Measurements from ENCODE around the gene ZNF575. TPM values are rescaled to one million over a fixed set of nuclear protein-coding genes. Genes with fewer than 3 reads are reported as not detected.

Gene ZNF575
- total RNA-seq, 4 donors from 2014 or later, result not detected

DNA sequence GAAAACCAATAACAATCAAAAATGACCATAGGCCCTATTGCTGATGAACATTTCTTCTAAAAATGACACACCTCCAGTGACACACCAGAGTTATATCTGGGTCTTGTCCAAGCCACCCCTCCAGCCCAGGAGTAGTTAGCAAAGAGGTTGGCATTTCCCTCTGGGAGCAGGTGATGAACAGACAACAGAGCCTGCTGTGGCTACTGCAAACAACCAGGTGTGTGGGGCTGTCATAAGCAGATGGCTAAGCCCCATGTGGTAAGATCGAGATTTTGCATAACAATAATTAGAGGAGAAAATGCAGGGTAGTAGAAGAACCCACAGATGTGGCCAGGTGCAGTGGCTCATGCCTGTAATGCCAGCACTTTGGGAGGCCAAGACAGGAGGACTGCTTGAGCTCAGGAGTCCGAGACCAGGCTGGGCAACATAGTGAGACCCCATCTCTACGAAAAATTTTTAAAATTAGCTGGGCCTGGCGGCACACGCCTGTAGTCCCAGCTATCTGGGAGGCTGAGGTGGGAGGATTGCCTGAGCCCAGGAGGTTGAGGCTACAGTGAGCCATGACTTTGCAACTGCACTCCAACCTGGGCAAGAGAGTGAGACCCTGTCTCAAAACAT is 37.3 kb downstream of the ZNF575 start:
- in situ Hi-C loops (cut with MboI; ENCODE audit: low sequenced_read_pairs in 4 of 4), result no loop called here
- no peak for DNase-seq
- TF ChIP-seq POLR2A (IDR thresholded peaks at IDR 0.05), result no peak
- TF ChIP-seq, protein P1, sequence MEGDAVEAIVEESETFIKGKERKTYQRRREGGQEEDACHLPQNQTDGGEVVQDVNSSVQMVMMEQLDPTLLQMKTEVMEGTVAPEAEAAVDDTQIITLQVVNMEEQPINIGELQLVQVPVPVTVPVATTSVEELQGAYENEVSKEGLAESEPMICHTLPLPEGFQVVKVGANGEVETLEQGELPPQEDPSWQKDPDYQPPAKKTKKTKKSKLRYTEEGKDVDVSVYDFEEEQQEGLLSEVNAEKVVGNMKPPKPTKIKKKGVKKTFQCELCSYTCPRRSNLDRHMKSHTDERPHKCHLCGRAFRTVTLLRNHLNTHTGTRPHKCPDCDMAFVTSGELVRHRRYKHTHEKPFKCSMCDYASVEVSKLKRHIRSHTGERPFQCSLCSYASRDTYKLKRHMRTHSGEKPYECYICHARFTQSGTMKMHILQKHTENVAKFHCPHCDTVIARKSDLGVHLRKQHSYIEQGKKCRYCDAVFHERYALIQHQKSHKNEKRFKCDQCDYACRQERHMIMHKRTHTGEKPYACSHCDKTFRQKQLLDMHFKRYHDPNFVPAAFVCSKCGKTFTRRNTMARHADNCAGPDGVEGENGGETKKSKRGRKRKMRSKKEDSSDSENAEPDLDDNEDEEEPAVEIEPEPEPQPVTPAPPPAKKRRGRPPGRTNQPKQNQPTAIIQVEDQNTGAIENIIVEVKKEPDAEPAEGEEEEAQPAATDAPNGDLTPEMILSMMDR (IDR thresholded peaks at IDR 0.05 in 4 of 5, conservative IDR thresholded peaks at IDR 0.05 in 1 of 5), result no peak
- H3K4me1 ChIP-seq, result peaks cover 7 to 13% of the 10 kb centered on the region in 2 donors
- ATAC-seq, result no peak
- H3K36me3 ChIP-seq, result peaks cover 0 to 8% of the 10 kb centered on the region in 2 donors
- intact Hi-C loops (cut with DNase I; ENCODE audit: low total_unique reads), result loop anchor here (5.0 kb wide), 1 partner anchor 47 kb away; the partner anchor contains the start of gene ZNF428
- H3K4me3 ChIP-seq, result no peak overlapping the region
- H3K9me3 ChIP-seq, result no peaks in the 10 kb centered on the region
- H3K27ac ChIP-seq, result no peak overlapping the region
- H3K27me3 ChIP-seq, result no peaks in the 10 kb centered on the region

GRCh38 chr19:43572171-43572588 is 39.2 kb downstream of the ZNF575 start:
- H3K4me1 ChIP-seq, result peaks cover 10 to 13% of the 10 kb centered on the region in 2 donors
- in situ Hi-C loops (cut with MboI; ENCODE audit: low sequenced_read_pairs in 4 of 4) (no loop called here), intact Hi-C loops (cut with DNase I; ENCODE audit: low total_unique reads) (loop anchor here (5.0 kb wide), 1 partner anchor 45 kb away; the partner anchor contains the start of gene ZNF428)
- H3K36me3 ChIP-seq, result peaks cover 0 to 8% of the 10 kb centered on the region in 2 donors
- ATAC-seq (no peak), DNase-seq (no peak)
- no peak overlapping the region for H3K4me3 ChIP-seq
- H3K27ac ChIP-seq, result no peak overlapping the region
- no peaks in the 10 kb centered on the region for H3K9me3 ChIP-seq
- H3K27me3 ChIP-seq, result no peaks in the 10 kb centered on the region
- no peak for TF ChIP-seq POLR2A (IDR thresholded peaks at IDR 0.05)
- TF ChIP-seq, protein P1 (IDR thresholded peaks at IDR 0.05 in 4 of 5, conservative IDR thresholded peaks at IDR 0.05 in 1 of 5), result no peak

DNA sequence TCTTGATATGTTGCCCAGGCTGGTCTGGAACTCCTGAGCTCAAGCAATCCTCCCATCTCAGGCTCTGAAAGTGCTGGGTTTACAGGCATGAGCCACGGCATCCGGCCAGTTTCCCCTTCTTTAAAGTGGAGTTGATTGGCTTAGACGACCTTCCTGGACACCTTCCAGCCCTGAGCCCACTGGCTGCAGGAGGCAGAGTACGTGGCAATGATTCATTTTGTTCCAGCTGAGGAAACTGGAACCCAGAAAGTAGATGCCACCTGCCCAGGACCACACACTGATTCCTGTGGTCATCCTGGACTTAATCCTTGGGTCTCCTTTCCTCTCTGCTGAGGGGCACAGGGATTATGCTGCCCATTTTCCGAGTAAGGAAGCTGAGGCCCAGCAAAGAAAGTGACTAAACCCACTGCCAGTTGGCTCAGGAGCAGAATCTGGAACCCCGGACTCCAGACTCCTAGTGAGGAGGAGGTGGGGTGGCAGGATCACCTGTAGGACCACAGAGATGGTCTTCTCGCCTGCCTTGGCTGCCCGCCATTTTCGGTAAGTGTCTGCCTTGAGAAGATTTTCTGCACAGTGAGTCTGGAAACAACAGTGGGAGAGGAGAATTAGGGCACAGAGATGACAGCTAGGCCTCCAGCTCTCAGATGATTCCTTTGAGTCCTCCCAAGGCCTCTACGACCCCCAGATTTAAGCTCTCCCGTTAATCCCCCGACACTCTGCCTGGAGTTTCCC is 41.6 kb downstream of the ZNF575 start:
- no peaks in the 10 kb centered on the region for H3K9me3 ChIP-seq
- no peak for ATAC-seq
- H3K4me3 ChIP-seq, result peak overlapping the region; percentile 75 to 98 (median 88)
- H3K36me3 ChIP-seq, result peaks cover 0 to 8% of the 10 kb centered on the region in 2 donors
- no peaks in the 10 kb centered on the region for H3K27me3 ChIP-seq
- DNase-seq, result no peak
- H3K4me1 ChIP-seq, result peaks cover 10 to 13% of the 10 kb centered on the region in 2 donors
- TF ChIP-seq, protein P1 (IDR thresholded peaks at IDR 0.05 in 4 of 5, conservative IDR thresholded peaks at IDR 0.05 in 1 of 5), result no peak
- TF ChIP-seq POLR2A (IDR thresholded peaks at IDR 0.05), result no peak
- intact Hi-C loops (cut with DNase I; ENCODE audit: low total_unique reads) (loop anchor here (1.0 to 5.0 kb wide), 3 partner anchors 22 to 43 kb away; partner anchors contain the start of genes IRGQ, ZNF428, ZNF575 and ZNF576), in situ Hi-C loops (cut with MboI; ENCODE audit: low sequenced_read_pairs in 4 of 4) (no loop called here)
- H3K27ac ChIP-seq, result peak overlapping the region; percentile 77 to 87 (median 82)

DNA sequence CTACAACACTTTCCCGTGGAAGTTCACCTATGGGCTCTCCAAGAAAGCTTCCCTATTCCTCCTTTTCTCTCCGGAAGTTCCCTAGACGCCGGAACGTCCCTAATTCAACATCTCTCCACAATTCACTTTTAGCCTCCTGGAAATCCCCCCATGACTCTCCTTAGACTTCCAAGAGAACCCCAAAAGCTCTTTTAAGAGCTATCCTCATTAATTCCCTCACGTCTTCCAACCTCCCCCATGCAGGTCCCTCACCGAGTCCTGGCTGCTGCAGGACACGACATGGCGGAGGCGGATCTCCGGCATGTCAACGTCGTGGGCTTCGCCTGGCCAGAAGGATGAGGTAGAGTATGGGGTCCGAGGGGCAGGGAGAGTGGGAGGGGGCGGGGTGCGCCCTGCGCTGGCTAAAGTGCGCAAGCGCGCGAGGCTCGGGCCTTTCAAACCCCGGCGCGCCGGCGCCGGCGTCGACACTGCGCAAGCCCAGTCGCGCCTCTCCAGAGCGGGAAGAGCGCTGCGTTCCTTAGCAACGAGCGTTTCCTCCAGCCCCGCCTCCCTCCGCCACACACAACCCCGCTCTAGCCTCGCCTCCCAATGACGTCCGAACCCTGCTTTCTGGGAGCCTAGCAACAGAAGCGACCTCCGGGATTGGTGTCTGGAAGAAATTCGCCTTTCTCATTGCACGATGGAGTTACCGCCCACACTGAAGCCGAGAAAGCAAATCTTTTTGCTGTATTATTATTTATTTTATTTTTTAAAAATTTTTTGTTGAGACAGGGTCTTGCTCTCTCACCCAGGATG is 42.4 kb downstream of the ZNF575 start, which contains the start of the genes PINLYP and XRCC1:
Gene PINLYP (plus strand): TSS at position 646 of the 795 bp plus-strand sequence. CDS start 1,391 bp downstream, outside the sequence.
Gene XRCC1 (minus strand): TSS at position 372 of the 795 bp plus-strand sequence. CDS start 69 bp downstream, at position 303.
- DNase-seq (peak; percentile 96 to 97), ATAC-seq (peak; percentile 100)
- TF ChIP-seq POLR2A (IDR thresholded peaks at IDR 0.05), result peak; percentile 43 to 44
- TF ChIP-seq, protein P1 (IDR thresholded peaks at IDR 0.05 in 4 of 5, conservative IDR thresholded peaks at IDR 0.05 in 1 of 5), result no peak
- Histone ChIP-seq H3K27ac (peak within 1 kb of the TSS; percentile 77 to 87 (median 82)), H3K4me1 (peaks cover 10 to 13% of the 10 kb centered on the region in 2 donors), H3K36me3 (peaks cover 0 to 8% of the 10 kb centered on the region in 2 donors), H3K9me3 (no peaks in the 10 kb centered on the region), H3K4me3 (peak within 1 kb of the TSS; percentile 75 to 98 (median 88)), H3K27me3 (no peaks in the 10 kb centered on the region)
- in situ Hi-C loops (cut with MboI; ENCODE audit: low sequenced_read_pairs in 4 of 4) (no loop called here), intact Hi-C loops (cut with DNase I; ENCODE audit: low total_unique reads) (loop anchor here (1.0 to 5.0 kb wide), 2 partner anchors 21 to 43 kb away; partner anchors contain the start of genes IRGQ, ZNF575 and ZNF576)
